Measurements from ENCODE around the gene BRK1.
"Not testable (repeated sequence)": the region's sequence is repeated elsewhere in the genome, so short reads cannot be mapped to it uniquely, and the experiment has no call there.

BRK1 gene

DNA sequence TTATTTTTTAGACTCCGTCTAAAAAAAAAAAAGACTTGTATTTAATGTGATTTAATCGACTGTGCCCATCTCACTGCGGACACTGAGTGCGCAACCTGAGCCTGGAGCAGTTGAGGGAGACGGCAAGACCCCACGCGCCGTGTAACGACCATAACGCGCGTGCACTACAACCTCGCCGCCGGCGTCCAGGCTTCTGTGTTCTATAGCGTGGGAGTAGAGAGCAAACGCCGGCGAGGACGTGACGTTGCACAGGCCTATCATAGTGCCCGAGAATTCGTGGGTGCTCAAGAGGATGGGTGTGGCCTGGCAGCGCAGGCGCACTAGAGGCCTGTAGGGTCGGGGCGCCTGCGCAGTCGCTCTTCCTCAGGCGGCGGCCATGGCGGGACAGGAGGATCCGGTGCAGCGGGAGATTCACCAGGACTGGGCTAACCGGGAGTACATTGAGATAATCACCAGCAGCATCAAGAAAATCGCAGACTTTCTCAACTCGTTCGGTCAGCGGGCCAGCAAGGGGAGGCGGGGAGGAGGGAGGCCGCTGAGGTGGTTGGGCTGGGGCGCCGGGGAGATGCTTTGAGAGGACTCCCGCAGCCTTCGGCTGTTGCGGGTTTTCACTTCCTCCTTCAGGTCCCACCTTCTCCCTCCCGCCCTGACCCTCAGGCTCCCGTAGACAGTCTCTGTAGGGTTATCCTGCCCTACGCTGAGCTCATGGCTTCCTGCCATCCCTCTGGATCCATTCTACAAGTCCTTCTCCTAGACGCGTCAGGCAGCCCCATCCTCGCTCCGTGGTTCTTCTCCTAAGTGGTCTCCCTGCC lies at the start of gene BRK1:
Gene BRK1 (plus strand): TSS at position 350 of the 812 bp plus-strand sequence. CDS start 27 bp downstream, at position 377.
- Histone ChIP-seq H3K9me3 (replicated peaks in 1 of 11) (no peaks in the 10 kb centered on the region), H3K27ac (peak within 1 kb of the TSS; percentile 30 to 88 (median 82); a peak in 21 of 22 replicates), H3K4me2 (peak within 1 kb of the TSS; percentile 82 to 98 (median 93)), H3K4me3 (peak within 1 kb of the TSS; percentile 76 to 96 (median 84)), H3K9ac (peak within 1 kb of the TSS; percentile 78 to 89 (median 87)), H3K27me3 (no peaks in the 10 kb centered on the region), H3K4me1 (peaks cover 24 to 41% (median 34%) of the 10 kb centered on the region in 10 experiments), H4K20me1 (peaks cover 17 to 47% (median 45%) of the 10 kb centered on the region in 11 experiments; a peak in 20 of 22 replicates), H3K36me3 (peaks cover 23 to 38% (median 32%) of the 10 kb centered on the region in 11 experiments)
- no peak for TF ChIP-seq Cebpa-rat (IDR thresholded peaks at IDR 0.05)

DNA sequence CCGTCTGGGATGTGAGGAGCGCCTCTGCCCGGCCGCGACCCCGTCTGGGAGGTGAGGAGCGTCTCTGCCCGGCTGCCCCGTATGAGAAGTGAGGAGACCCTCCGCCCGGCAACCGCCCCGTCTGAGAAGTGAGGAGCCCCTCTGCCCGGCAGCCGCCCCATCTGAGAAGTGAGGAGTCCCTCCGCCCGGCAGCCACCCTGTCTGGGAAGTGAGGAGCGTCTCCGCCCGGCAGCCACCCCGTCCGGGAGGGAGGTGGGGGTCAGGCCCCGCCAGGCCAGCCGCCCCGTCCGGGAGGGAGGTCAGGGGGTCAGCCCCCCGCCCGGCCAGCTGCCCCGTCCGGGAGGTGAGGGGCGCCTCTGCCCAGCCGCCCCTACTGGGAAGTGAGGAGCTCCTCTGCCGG lies 45.4 kb upstream of the BRK1 start:
- H3K4me1 ChIP-seq, H4K20me1 ChIP-seq, H3K27me3 ChIP-seq, H3K4me2 ChIP-seq, H3K9ac ChIP-seq, H3K4me3 ChIP-seq, H3K27ac ChIP-seq: not testable (repeated sequence)
- Histone ChIP-seq H3K36me3 (peaks cover 38 to 79% (median 65%) of the 10 kb centered on the region in 11 experiments), H3K9me3 (replicated peaks in 1 of 11) (peaks cover 8 to 27% (median 13%) of the 10 kb centered on the region in 11 experiments; a peak in 20 of 22 replicates)

DNA sequence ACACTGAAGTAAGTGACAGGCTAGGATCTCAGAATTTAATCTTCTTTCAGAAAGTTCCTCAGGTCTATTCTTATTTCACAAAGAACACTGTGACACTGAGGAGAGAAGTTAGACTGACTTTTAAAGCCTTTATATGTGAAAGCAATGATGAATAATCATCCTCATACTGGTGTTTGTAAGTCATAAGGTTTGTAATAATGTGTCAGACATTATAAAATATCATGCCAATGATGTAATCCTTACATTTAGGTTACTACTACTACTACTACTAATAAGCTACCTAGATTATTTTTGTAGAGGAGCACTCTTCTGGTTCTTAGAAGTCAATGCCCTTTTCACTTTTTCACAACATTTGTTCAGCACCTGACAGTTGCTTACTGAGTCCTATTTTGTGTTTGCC lies 40.8 kb upstream of the BRK1 start:
- no peak overlapping the region for H3K9ac ChIP-seq
- no peak for TF ChIP-seq Cebpa-rat (IDR thresholded peaks at IDR 0.05)
- no peak overlapping the region for H3K4me3 ChIP-seq
- no peak overlapping the region for H3K4me2 ChIP-seq
- no peaks in the 10 kb centered on the region for H3K4me1 ChIP-seq
- H3K36me3 ChIP-seq, result peaks cover 8 to 82% (median 66%) of the 10 kb centered on the region in 11 experiments; a peak in 21 of 22 replicates
- H3K9me3 ChIP-seq (replicated peaks in 1 of 11), result peaks cover 0 to 6% (median 0%) of the 10 kb centered on the region in 11 experiments; a peak in 1 of 22 replicates
- H3K27ac ChIP-seq, result no peak overlapping the region
- H3K27me3 ChIP-seq, result no peaks in the 10 kb centered on the region
- H4K20me1 ChIP-seq, result no peaks in the 10 kb centered on the region

DNA sequence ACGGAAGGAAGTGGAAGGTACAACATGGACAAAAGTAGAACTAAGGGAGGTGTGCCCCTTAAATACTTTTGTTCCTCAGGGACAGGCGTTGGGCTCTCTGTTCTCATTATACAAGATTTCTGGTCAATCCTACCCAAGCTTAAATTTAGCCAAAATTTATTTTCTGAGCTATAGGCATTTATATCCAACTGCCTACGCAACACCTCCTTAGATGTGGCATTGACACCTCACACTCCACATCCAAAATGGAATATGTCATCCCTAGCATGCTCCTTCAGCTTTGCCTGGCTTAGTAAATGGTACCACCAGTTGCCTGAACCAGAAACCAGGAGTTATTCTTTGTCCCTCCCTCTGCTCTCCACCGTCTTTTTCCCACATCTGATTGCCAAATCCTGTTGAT lies 33.6 kb upstream of the BRK1 start:
- no peaks in the 10 kb centered on the region for H3K27me3 ChIP-seq
- H3K36me3 ChIP-seq, result peaks cover 20 to 99% (median 95%) of the 10 kb centered on the region in 11 experiments
- H3K4me2 ChIP-seq, result no peak overlapping the region
- H3K4me1 ChIP-seq, result no peaks in the 10 kb centered on the region
- no peak overlapping the region for H3K4me3 ChIP-seq
- H3K27ac ChIP-seq, result no peak overlapping the region
- no peak overlapping the region for H3K9ac ChIP-seq
- TF ChIP-seq Cebpa-rat (IDR thresholded peaks at IDR 0.05), result no peak
- no peaks in the 10 kb centered on the region for H3K9me3 ChIP-seq (replicated peaks in 1 of 11)
- no peaks in the 10 kb centered on the region for H4K20me1 ChIP-seq

DNA sequence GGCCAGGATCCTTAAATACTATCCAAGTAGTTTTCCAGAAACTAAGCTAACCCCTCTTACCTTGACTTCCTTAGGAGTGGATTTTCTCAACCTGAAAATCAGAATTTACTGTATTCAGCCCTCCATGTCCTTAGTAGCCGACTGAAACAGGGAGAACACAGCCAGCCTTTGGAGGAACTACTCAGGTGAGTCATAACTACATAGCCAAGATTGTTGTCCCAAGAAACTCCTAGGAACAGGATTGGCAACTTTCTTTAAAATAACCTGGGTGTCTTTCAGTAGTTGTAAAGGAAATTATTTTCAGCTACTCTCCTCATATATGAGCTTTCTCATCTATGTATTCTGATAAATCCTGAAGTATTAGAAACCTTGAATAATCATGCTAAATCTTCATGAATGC lies 29.7 kb upstream of the BRK1 start:
- H3K27ac ChIP-seq, result no peak overlapping the region
- H3K4me1 ChIP-seq, result no peaks in the 10 kb centered on the region
- H3K9me3 ChIP-seq (replicated peaks in 1 of 11), result no peaks in the 10 kb centered on the region
- H4K20me1 ChIP-seq, result no peaks in the 10 kb centered on the region
- no peak overlapping the region for H3K9ac ChIP-seq
- peaks cover 27 to 98% (median 94%) of the 10 kb centered on the region in 11 experiments for H3K36me3 ChIP-seq
- no peak overlapping the region for H3K4me2 ChIP-seq
- no peak overlapping the region for H3K4me3 ChIP-seq
- H3K27me3 ChIP-seq, result no peaks in the 10 kb centered on the region
- TF ChIP-seq Cebpa-rat (IDR thresholded peaks at IDR 0.05), result no peak

DNA sequence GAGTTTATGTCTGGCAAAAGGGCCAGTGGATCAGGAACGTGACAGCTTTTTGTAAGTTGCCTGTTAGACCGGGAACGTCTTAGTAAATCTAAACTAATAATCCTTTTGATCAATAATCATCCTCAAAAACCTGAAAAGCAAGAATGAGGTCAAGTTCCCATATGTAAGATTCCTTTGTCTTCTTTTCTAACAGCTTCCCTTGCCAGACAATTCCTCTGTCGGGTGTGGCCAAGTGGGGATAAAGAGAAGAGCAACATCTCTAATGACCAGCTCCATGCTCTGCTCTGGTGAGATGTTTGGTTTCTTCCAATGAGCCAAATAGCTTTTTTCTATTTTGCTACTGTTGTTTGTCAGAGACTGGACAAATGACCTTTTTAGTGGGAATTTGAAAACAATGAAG lies 27.2 kb upstream of the BRK1 start:
- H3K27me3 ChIP-seq, result no peaks in the 10 kb centered on the region
- no peak for TF ChIP-seq Cebpa-rat (IDR thresholded peaks at IDR 0.05)
- H3K9ac ChIP-seq, result no peak overlapping the region
- no peaks in the 10 kb centered on the region for H3K9me3 ChIP-seq (replicated peaks in 1 of 11)
- H3K4me2 ChIP-seq, result no peak overlapping the region
- H4K20me1 ChIP-seq, result no peaks in the 10 kb centered on the region
- H3K4me3 ChIP-seq, result no peak overlapping the region
- H3K4me1 ChIP-seq, result no peaks in the 10 kb centered on the region
- H3K36me3 ChIP-seq, result peaks cover 21 to 97% (median 91%) of the 10 kb centered on the region in 11 experiments
- no peak overlapping the region for H3K27ac ChIP-seq

DNA sequence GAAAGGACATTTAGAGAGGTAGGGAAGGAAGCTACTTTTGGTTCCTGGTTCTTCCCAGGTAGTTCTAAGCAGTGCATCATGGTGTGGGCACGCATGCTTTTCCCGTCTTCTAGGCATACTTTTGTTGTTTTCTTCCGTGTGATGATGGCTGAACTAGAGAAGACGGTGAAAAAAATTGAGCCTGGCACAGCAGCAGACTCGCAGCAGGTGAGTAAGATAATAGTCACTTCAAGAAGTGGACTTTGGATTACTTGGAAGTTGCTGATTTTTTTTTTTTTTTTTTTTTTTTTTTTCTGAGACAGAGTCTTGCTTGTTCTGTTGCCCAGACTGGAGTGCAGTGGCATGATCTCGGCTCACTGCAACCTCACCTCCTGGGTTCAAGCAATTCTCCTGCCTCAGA lies 25.3 kb upstream of the BRK1 start:
- Histone ChIP-seq H3K4me3 (no peak overlapping the region), H3K4me1 (no peaks in the 10 kb centered on the region), H3K4me2 (no peak overlapping the region), H3K27me3 (no peaks in the 10 kb centered on the region), H4K20me1 (no peaks in the 10 kb centered on the region), H3K36me3 (peaks cover 29 to 98% (median 91%) of the 10 kb centered on the region in 11 experiments), H3K9ac (no peak overlapping the region), H3K27ac (no peak overlapping the region), H3K9me3 (replicated peaks in 1 of 11) (no peaks in the 10 kb centered on the region)
- no peak for TF ChIP-seq Cebpa-rat (IDR thresholded peaks at IDR 0.05)

DNA sequence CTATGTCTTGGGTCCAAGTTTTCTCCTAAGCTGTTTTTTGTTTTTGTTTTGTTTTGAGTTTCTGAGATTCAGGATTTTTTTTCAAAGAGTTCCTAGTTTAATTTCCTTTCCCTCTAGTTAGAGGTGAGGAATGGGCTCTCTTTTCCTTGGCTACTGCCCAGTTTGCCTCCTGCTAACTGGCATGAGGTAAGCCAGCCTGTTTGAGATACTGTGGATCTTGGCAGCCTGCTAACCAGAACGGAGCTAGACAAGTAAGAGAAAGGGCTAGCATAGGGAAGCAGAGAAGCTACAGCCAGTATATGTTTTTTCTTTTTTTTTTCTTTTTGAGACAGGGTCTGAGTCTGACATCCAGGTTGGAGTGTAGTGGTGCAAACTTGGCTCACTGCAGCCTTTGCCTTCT lies 24.7 kb upstream of the BRK1 start:
- not testable (repeated sequence) for H3K9me3 ChIP-seq (replicated peaks in 1 of 11); H3K4me1 ChIP-seq; H3K4me2 ChIP-seq; H3K4me3 ChIP-seq; H3K27ac ChIP-seq; H3K9ac ChIP-seq; H4K20me1 ChIP-seq; H3K27me3 ChIP-seq
- H3K36me3 ChIP-seq, result peaks cover 29 to 98% (median 91%) of the 10 kb centered on the region in 11 experiments

DNA sequence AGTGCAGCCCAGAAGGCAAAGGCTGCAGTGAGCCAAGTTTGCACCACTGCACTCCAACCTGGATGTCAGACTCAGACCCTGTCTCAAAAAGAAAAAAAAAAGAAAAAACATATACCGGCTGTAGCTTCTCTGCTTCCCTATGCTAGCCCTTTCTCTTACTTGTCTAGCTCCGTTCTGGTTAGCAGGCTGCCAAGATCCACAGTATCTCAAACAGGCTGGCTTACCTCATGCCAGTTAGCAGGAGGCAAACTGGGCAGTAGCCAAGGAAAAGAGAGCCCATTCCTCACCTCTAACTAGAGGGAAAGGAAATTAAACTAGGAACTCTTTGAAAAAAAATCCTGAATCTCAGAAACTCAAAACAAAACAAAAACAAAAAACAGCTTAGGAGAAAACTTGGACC lies 24.1 kb upstream of the BRK1 start:
- not testable (repeated sequence) for H3K9ac ChIP-seq; H3K4me3 ChIP-seq; H4K20me1 ChIP-seq; H3K27me3 ChIP-seq; H3K9me3 ChIP-seq (replicated peaks in 1 of 11); H3K27ac ChIP-seq; H3K4me1 ChIP-seq; H3K4me2 ChIP-seq
- peaks cover 29 to 98% (median 91%) of the 10 kb centered on the region in 11 experiments for H3K36me3 ChIP-seq

DNA sequence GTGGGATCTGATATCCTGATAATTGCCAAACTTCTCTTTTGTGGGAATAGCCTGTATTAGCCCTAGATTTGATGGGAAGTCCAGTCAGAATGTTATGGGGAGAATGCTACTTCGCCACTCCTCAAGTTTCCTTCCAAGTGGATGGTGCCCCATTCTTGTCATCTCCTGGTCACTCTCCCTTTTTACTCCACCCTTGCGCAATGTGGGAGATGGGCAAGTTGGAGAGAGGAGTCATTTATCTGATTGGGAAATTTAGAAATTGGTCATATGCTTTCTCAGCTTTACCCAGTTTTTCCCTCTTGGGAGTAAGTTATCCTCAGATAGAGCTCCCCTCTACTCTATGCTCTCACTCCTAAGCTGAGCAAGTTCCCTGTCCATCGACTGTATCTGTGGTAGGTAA lies 21.8 kb upstream of the BRK1 start:
- no peaks in the 10 kb centered on the region for H3K27me3 ChIP-seq
- H4K20me1 ChIP-seq, result no peaks in the 10 kb centered on the region
- H3K9ac ChIP-seq, result no peak overlapping the region
- no peak overlapping the region for H3K27ac ChIP-seq
- TF ChIP-seq Cebpa-rat (IDR thresholded peaks at IDR 0.05), result peak in 1 of 11 experiments; percentile 42; a peak in 1 of 22 replicates
- H3K9me3 ChIP-seq (replicated peaks in 1 of 11), result no peaks in the 10 kb centered on the region
- H3K4me3 ChIP-seq, result no peak overlapping the region
- H3K4me1 ChIP-seq, result no peaks in the 10 kb centered on the region
- peaks cover 22 to 98% (median 92%) of the 10 kb centered on the region in 11 experiments for H3K36me3 ChIP-seq
- H3K4me2 ChIP-seq, result no peak overlapping the region

Data from BLaER1 treated with 17β-estradiol and CSF1 and Interleukin-3, amounts not matched to agents 10 nM and 100 nM (cell line).